Activated CD4-positive, CD25-positive, alpha-beta regulatory T cell treated with anti-CD3 and anti-CD28 coated beads, Interleukin-2, amount 50 U/mL, for 24 hours (primary cell): ENCODE results near the gene DMBX1.

Experiments used
- ATAC-seq, 2 donors: fragments of 150-1000 bp; cut with Tn5 transposase; one replicate each; pipeline ENCODE4 v1.10.0; 2021; ENCODE audit warnings: mild to moderate bottlenecking in 1 of 2, moderate library complexity in 1 of 2

The DMBX1 gene

DNA sequence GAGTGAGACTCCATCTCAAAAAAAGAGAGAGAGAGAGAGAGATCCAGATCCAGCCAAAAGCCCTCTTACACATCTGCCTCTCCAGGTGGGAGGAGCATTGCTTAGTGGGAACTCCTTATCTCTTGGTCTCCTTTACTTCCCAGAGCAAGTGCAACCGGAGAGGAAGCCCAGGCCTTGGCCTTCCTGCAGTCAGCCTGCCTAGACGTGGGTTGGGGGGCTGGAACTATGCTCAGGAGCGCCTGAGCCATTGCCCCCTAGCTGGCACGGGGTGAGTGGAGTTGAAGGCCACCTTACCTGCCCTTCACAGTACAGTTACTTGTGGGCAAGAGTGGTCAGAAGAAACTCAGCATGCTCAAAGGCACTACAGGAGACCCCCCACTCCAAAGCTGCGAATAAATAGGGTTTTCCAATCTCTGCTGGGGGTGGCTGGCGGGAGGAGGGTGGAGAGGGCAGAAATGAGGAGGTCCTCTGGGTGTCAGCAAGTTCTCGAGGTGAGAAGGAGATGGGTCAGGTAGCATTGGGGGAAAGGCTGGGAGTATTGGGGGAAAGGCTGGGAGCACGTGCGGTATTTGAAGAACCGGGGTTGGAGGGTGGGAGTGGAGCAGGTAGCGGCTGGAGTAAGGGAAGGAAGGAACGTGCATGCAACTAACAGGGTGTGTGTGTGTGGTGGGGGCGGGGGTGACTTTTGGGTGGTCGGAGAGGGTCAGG is 4.7 kb upstream of the DMBX1 start:
- ATAC-seq: no peak

DNA sequence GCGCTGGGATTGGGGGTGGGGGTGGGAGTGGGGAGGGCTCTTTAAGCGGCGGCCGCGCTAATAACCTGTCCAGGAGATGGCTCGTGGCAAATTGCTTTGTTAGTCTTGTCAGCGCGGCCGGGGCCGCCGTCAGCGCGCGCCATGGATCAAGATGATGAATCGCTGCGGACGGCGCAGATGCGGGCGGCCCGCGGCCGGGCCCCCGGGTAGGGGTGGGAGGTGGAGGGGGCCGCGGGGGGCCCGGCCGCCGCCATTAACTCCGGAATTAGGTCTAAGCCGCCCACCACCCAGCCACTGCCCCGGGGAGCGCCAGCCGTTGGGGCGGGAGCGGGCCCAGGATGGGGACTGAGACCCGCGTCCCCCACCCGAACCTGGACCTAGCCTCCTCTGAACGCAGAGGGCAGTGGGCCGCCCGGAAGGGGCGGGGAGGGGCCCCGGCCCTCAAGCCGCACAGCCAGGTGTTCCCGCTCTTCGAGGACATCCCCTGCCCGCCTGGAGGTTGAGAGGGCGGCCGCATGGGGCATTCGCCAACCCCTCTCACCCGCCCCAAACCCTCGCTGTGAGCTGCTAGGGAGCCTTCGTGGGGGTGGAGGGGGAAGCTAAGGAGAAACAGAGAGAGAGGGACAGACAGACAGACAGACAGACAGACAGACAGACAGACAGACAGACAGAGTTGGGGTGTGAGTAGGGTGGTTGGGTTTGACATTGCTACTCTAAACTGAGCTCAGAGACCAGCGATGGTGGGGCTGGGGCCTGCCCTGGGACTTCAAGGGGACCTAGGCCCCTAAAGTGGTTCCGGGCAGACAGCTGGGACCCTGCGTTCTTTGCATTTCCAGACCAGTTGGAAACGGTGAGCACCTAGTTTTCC is 3.8 kb upstream of the DMBX1 start:
- no peak for ATAC-seq

DNA sequence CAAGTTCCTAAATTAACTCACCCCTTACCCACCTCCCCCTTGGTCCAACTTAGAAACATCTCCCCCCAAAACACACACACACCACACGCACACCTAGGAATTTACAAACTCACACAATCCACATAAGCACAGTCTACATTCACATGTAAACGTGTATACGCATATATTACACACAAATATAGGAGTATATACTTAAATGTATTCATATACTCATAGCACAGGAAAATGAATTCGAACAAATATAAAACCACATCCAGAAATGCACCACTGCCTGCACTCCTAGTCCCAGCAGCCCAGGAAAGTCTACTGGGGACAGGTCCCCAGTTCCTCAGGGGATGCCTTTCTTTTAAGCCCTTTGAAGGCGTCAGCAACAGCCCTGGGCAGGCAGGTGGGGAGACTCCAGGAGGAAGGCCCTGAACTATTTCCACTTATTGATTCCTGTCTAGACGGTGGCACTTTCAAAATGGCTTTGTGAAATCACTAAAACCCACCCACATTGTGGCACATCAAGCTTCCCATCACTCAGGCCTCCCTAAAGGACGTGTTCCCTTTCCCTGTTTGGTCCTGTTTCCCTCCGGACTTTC is 3.1 kb upstream of the DMBX1 start:
- no peak for ATAC-seq

GRCh38 chr1:46487818-46488218 is 1.8 kb upstream of the DMBX1 start:
- no peak for ATAC-seq

- ATAC-seq: peak in 1 of 2 donors; percentile 24
Measured at GRCh38 chr1:46488343-46489168, 1.1 kb upstream of the DMBX1 start.

- ATAC-seq: peak in 1 of 2 donors; percentile 48
Measured at GRCh38 chr1:46489169-46489637, 433 bp upstream of the DMBX1 start.

DNA sequence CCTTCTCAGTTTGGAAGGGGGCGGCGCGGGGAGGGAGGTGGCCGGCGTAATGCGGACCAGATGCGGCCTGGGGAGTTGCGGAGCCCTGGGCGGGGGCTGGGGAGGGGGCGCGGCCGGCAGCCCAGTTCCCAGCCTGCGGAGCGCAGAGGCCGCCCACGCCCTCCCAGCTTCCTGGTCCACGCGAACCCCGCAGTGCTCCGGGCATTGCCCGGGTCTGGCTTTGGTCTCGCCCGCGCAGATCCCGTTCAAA is 695 bp downstream of the DMBX1 start:
- ATAC-seq: no peak

- no peak for ATAC-seq
Measured at GRCh38 chr1:46490656-46491442, 1.2 kb downstream of the DMBX1 start.

DNA sequence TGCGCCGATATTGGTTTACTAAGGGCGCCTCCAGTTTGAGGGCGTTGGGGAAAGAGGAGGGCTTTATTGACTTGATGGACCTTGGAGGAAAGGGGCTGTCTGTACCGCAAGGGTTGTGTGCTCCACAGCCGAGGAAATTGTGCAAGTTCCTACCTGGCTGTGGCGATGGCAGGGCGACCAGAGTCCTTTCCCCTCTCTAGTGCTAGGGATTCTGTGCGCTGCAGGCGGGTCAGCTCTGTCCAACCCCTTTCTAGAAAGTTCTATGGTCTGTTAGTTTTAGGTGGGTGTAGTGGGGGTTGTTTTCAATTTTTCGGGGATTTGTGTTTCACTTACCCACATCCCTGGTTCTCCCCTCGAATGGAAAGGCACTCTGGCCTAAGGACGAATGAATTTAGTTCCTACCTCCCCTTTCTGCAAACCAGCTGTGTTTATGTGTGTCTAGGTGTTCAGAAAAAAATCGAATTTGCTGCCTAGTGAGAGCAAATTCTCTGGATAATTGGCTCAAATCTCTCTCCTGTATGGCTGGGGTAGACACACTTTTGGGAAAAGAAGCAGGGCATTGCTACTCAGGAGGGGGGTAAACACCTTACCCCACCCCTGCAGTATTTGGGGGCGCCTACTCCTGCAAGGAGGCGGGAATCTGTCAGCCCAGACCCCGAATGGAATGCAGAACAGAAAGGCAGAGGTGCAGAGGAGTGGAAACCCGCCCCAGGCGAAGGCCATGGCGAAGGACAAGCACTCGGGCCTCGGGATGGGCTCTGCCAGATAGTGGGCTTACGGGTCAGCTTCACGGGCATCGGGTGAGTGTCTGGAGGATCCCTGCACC is 2.0 kb downstream of the DMBX1 start:
- ATAC-seq: no peak

DNA sequence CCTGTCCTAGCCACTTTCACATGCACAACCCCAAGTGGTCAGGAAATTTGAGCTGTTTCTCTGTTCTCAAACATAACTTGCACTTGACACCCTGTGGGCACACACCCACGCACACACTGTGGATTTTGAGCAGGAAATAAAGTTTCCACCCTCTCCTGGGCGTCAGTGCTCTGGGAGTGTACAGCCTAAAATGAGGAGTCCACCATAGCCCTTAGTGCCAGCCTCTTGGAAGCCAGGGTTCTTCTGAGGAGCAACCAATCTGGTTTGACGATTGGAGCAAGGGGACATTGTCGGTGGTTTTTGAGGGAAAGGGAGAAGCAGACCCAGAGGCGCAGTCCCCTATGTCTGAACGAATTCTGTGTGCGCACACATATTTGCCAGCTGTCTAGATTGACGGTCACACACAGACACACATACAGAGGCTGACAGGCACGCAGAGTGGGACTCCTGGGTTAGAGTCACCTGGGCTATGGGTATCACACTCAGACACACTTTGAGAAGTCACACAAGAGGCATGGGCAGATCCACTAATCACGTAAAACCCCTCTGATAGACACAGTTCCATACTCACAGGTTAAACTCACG is 2.7 kb downstream of the DMBX1 start:
- ATAC-seq: peak in 1 of 2 donors; percentile 12

DNA sequence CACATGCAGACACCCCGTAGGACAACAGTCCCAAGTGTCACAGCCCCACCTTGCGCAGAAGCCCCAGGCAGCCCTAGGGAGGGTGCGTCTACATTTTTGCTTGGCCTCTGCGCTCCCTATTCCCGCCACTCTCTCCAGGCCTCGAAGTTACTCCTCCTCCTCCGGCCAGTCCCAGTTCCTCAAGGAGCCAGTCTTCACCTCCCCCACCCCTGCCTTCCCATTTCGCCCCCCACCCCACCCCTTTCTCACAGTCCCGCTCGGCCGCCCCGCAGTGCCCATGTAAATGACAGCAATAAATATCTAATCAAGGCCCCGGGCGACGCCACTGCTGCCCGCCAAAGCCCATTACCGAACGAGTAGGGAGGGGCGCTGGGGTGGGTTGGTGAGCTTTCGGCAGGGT is 3.2 kb downstream of the DMBX1 start:
- no peak for ATAC-seq

DNA sequence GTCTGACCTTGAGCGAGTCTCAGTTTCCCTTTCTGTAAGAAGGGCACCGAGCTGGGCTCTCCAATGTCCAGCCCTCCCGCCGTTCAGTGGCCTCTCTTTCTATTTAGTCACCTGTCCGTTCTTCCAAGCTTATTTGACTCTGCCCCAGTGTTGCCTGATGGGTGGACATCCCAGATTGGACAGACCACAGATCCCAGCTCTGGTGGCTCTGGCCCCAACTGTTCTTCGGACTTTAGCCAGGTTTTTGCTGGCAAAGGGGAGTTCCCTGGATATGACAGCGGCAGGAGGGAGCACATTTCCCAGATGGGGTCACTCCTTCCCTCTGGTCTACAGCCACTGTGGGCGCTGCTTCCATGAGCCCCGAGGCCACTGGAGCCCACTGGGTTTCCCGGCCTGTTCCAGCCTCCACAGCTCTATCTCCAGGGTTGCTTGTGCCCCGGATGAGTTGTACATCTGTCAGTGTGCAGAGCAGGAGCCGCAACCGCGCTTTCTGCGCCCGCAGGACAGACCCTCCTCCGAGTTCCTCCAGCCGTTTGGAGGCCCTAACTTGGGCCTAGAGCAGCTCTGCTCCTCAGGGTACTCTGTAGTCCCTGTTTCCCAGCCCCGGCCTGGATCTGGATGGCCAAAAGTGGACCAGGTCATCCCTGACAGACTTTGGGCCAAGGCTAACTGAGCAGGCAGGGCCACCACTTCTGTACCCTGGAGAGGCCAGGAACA is 3.8 kb downstream of the DMBX1 start:
- ATAC-seq: no peak

DNA sequence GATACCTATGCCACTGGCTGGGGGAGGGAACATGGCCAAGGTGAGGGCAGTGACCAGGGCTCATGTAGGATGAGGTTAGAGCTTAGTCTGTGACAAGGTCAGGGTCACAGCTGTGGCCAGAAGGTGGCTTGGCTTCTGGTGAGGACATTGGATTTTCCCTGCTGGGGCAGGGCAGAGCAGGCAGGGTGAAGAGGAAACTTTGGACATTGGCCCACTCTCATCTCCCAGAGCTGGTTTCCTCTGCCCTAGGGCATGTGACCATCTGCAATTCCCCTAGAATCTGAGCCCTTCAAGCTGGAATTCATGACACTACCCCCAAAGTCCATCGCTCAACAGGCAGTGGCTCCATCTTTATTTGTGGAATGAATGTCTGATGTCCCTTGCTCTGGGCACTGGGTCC is 5.3 kb downstream of the DMBX1 start:
- ATAC-seq: no peak

- no peak for ATAC-seq
Measured at GRCh38 chr1:46495778-46496177, 6.1 kb downstream of the DMBX1 start.

- no peak for ATAC-seq
Measured at GRCh38 chr1:46496505-46496904, 6.9 kb downstream of the DMBX1 start.

- no peak for ATAC-seq
Measured at GRCh38 chr1:46497020-46497419, 7.4 kb downstream of the DMBX1 start.

DNA sequence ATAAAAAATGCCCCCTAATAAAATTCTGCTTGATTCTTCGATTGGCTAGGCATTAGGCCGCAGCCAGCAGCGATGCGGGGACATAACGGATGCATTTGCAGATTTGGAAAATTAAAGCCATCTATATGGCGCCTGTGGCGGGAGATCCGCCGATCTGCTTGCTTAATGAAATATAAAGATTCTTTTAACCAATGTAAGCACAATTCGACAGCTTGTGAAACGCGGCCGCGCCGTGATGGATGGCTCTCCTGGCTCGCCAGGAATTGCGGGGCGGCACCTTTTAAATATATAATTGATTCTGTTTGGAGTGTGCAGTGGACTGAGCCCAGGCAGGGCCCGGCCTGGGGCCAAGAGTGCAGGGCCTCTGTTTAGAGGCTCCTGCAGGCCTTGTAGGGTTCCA is 8.0 kb downstream of the DMBX1 start:
- no peak for ATAC-seq

DNA sequence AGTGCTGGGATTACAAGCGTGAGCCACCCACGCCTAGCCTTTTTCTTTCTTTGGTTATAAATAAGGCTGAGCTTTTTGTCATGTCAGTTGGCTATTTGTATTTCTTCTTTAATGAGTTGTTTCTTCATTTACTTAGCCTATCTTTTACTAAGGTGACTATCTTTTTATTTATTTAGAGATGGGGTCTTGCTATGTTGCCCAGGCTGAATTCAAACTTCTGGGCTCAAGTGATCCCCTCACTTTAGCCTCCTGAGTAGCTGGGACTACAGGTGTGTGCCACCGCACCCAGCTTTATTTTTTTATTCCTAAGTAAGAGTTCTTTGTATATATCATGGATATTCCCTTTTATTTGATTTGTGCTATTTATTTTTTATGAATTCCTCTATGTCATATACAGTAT is 11.9 kb downstream of the DMBX1 start:
- ATAC-seq: no peak

GRCh38 chr1:46503421-46503820 is 13.8 kb downstream of the DMBX1 start:
- no peak for ATAC-seq
